Measurements from ENCODE around the gene GNPTG. TPM values are rescaled to one million over a fixed set of nuclear protein-coding genes. Genes with fewer than 3 reads are reported as not detected.

GNPTG gene
- total RNA-seq, 1 experiment from 2014 or later = 40.6 TPM

DNA sequence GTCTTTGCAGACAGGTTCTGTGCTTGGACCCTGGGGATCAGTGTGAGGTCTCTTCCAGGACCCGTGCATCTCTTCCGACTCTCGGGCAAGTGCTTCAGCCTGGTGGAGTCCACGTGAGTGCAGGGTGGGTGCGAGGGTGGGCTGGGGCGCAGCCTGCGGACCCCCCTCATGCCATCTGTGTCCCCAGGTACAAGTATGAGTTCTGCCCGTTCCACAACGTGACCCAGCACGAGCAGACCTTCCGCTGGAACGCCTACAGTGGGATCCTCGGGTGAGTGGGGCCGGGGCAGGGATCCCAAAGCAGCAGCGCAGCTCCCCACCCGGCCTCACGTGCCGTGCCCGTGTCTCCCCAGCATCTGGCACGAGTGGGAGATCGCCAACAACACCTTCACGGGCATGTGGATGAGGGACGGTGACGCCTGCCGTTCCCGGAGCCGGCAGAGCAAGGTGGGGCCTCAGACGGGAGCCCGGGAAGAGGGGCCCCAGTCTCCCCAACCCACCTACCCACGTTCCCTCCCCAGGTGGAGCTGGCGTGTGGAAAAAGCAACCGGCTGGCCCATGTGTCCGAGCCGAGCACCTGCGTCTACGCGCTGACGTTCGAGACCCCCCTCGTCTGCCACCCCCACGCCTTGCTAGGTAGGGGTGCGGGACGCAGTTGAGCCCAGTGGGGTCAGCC lies 10.1 kb downstream of the GNPTG start:
- H3K4me1 ChIP-seq (replicated peaks; ENCODE audit: insufficient read depth) = peaks cover 10% of the 10 kb centered on the region
- ChIA-PET POLR2A (ENCODE audit: unreplicated experiment) (no interaction called here), CTCF (no interaction called here)
- H3K79me2 ChIP-seq (ENCODE audit: low read depth) = peaks cover 37% of the 10 kb centered on the region
- H3K36me3 ChIP-seq (ENCODE audit: low read depth) = peaks cover 19% of the 10 kb centered on the region
- peaks cover 55% of the 10 kb centered on the region; the same call in 1 of the 2 replicates for H3F3A ChIP-seq (ENCODE audit: insufficient read depth, low read depth)
- H3K27me3 ChIP-seq (ENCODE audit: insufficient read depth, low read depth) = no peaks in the 10 kb centered on the region
- no peak overlapping the region for H3K27ac ChIP-seq
- H4K20me1 ChIP-seq (ENCODE audit: insufficient read depth) = peaks cover 43% of the 10 kb centered on the region
- H3K9me3 ChIP-seq (ENCODE audit: insufficient read depth, low read depth) = no peaks in the 10 kb centered on the region
- intact Hi-C loops (cut with micrococcal nuclease; ENCODE audit: unreplicated experiment) = no loop called here
- no peak for DNase-seq
- no peaks in the 10 kb centered on the region for H3K9me2 ChIP-seq (ENCODE audit: insufficient read depth)
- no peak overlapping the region for H2AFZ ChIP-seq
- no peak overlapping the region for H3K4me2 ChIP-seq
- no TSS peak for BruUV-seq (replicated peaks)
- TF ChIP-seq, protein P1, sequence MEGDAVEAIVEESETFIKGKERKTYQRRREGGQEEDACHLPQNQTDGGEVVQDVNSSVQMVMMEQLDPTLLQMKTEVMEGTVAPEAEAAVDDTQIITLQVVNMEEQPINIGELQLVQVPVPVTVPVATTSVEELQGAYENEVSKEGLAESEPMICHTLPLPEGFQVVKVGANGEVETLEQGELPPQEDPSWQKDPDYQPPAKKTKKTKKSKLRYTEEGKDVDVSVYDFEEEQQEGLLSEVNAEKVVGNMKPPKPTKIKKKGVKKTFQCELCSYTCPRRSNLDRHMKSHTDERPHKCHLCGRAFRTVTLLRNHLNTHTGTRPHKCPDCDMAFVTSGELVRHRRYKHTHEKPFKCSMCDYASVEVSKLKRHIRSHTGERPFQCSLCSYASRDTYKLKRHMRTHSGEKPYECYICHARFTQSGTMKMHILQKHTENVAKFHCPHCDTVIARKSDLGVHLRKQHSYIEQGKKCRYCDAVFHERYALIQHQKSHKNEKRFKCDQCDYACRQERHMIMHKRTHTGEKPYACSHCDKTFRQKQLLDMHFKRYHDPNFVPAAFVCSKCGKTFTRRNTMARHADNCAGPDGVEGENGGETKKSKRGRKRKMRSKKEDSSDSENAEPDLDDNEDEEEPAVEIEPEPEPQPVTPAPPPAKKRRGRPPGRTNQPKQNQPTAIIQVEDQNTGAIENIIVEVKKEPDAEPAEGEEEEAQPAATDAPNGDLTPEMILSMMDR (conservative IDR thresholded peaks at IDR 0.05) = no peak
- no peak for TF ChIP-seq EZH2 (IDR thresholded peaks at IDR 0.05; ENCODE audit: low read depth)
- no peak overlapping the region for H3K4me3 ChIP-seq

- Histone ChIP-seq H4K20me1 (ENCODE audit: insufficient read depth) (peaks cover 36% of the 10 kb centered on the region), H2AFZ (no peak overlapping the region), H3F3A (ENCODE audit: insufficient read depth, low read depth) (peaks cover 48% of the 10 kb centered on the region; the same call in 1 of the 2 replicates), H3K27ac (no peak overlapping the region), H3K27me3 (ENCODE audit: insufficient read depth, low read depth) (no peaks in the 10 kb centered on the region), H3K79me2 (ENCODE audit: low read depth) (peaks cover 37% of the 10 kb centered on the region), H3K9me2 (ENCODE audit: insufficient read depth) (no peaks in the 10 kb centered on the region), H3K4me3 (no peak overlapping the region), H3K36me3 (ENCODE audit: low read depth) (peaks cover 19% of the 10 kb centered on the region), H3K4me2 (no peak overlapping the region), H3K4me1 (replicated peaks; ENCODE audit: insufficient read depth) (peaks cover 8% of the 10 kb centered on the region), H3K9me3 (ENCODE audit: insufficient read depth, low read depth) (no peaks in the 10 kb centered on the region)
- ChIA-PET POLR2A (ENCODE audit: unreplicated experiment) (no interaction called here), CTCF (no interaction called here)
- intact Hi-C loops (cut with micrococcal nuclease; ENCODE audit: unreplicated experiment) = no loop called here
- BruUV-seq (replicated peaks) = TSS peak; percentile 16
- no peak for DNase-seq
- TF ChIP-seq EZH2 (IDR thresholded peaks at IDR 0.05; ENCODE audit: low read depth) = no peak
- TF ChIP-seq, protein P1 (conservative IDR thresholded peaks at IDR 0.05) = no peak
Measured at GRCh38 chr16:1362807-1363206, 11.1 kb downstream of the GNPTG start.

GRCh38 chr16:1363501-1364041 lies 11.8 kb downstream of the GNPTG start:
- H3K9me3 ChIP-seq (ENCODE audit: insufficient read depth, low read depth) = no peaks in the 10 kb centered on the region
- BruUV-seq (replicated peaks) = no TSS peak
- peaks cover 40% of the 10 kb centered on the region; the same call in 1 of the 2 replicates for H3F3A ChIP-seq (ENCODE audit: insufficient read depth, low read depth)
- intact Hi-C loops (cut with micrococcal nuclease; ENCODE audit: unreplicated experiment) = no loop called here
- TF ChIP-seq, protein P1 (conservative IDR thresholded peaks at IDR 0.05) = peak; percentile 75
- TF ChIP-seq EZH2 (IDR thresholded peaks at IDR 0.05; ENCODE audit: low read depth) = no peak
- peaks cover 19% of the 10 kb centered on the region for H3K36me3 ChIP-seq (ENCODE audit: low read depth)
- H3K4me1 ChIP-seq (replicated peaks; ENCODE audit: insufficient read depth) = peaks cover under 1% of the 10 kb centered on the region
- H3K4me3 ChIP-seq = no peak overlapping the region
- peak in 1 of 2 experiments; percentile 67 for DNase-seq
- H3K79me2 ChIP-seq (ENCODE audit: low read depth) = peaks cover 32% of the 10 kb centered on the region
- peaks cover 28% of the 10 kb centered on the region for H4K20me1 ChIP-seq (ENCODE audit: insufficient read depth)
- H3K27ac ChIP-seq = no peak overlapping the region
- H3K9me2 ChIP-seq (ENCODE audit: insufficient read depth) = no peaks in the 10 kb centered on the region
- H2AFZ ChIP-seq = no peak overlapping the region
- POLR2A ChIA-PET (ENCODE audit: unreplicated experiment) = interaction anchor here (0.6 kb wide), 1 partner anchor 1319 kb away, joined by 4 read pairs; the partner anchor contains the start of gene KCTD5
- no peak overlapping the region for H3K4me2 ChIP-seq
- CTCF ChIA-PET = interaction anchor here (0.5 kb wide), 1 partner anchor 8 kb away, joined by 4 read pairs; no protein-coding TSS in a partner anchor
- H3K27me3 ChIP-seq (ENCODE audit: insufficient read depth, low read depth) = no peaks in the 10 kb centered on the region
